Dendritic cell treated with granulocyte-macrophage colony-stimulating factor and Interleukin-4, amounts not matched to agents 40 ng/mL and 50 ng/mL, for 4 days (primary cell): ENCODE results near the gene GMPR2.

ENCODE experiments used
- H3K27ac Mint-ChIP-seq: one replicate; pipeline ENCODE4 v1.8.0; 2022; ENCODE audit warnings: mild to moderate bottlenecking, mixed read lengths
- H3K27me3 Mint-ChIP-seq: one replicate; pipeline ENCODE4 v1.8.0; 2022; ENCODE audit warnings: mild to moderate bottlenecking, mixed read lengths
- H3K36me3 Mint-ChIP-seq: one replicate; pipeline ENCODE4 v1.8.0; 2022; ENCODE audit warnings: low read depth, mixed read lengths
- H3K4me1 Mint-ChIP-seq: one replicate; pipeline ENCODE4 v1.8.0; 2022; ENCODE audit warnings: low read depth, mixed read lengths
- H3K4me3 Mint-ChIP-seq: one replicate; pipeline ENCODE4 v1.8.0; 2022; ENCODE audit warnings: mild to moderate bottlenecking, moderate library complexity, mixed read lengths
- H3K9me3 Mint-ChIP-seq: one replicate; pipeline ENCODE4 v1.8.0; 2022; ENCODE audit warnings: mixed read lengths
- intact Hi-C: fragments of 100-400 bp; cut with micrococcal nuclease; formaldehyde crosslinking; loops from one replicate; pipeline ENCODE4 v1.15.0; 2022

The GMPR2 gene

GRCh38 chr14:24268225-24268624 is 35.5 kb downstream of the GMPR2 start:
- intact Hi-C loops: no loop called here
- H3K27ac Mint-ChIP-seq: no peak overlapping the region

GRCh38 chr14:24269368-24269767 is 36.6 kb downstream of the GMPR2 start:
- H3K4me1 Mint-ChIP-seq: peaks cover 58% of the 10 kb centered on the region
- H3K36me3 Mint-ChIP-seq: peaks cover 45% of the 10 kb centered on the region
- intact Hi-C loops: no loop called here
- no peaks in the 10 kb centered on the region for H3K9me3 Mint-ChIP-seq
- no peak overlapping the region for H3K4me3 Mint-ChIP-seq
- H3K27me3 Mint-ChIP-seq: no peaks in the 10 kb centered on the region
- no peak overlapping the region for H3K27ac Mint-ChIP-seq

More at GRCh38 chr14:24268225-24268624, 35.5 kb downstream of the GMPR2 start:
- H3K4me1 Mint-ChIP-seq: peaks cover 47% of the 10 kb centered on the region
- peaks cover 54% of the 10 kb centered on the region for H3K36me3 Mint-ChIP-seq
- H3K4me3 Mint-ChIP-seq: no peak overlapping the region
- H3K9me3 Mint-ChIP-seq: no peaks in the 10 kb centered on the region
- no peaks in the 10 kb centered on the region for H3K27me3 Mint-ChIP-seq

- H3K9me3 Mint-ChIP-seq: no peaks in the 10 kb centered on the region
- H3K27ac Mint-ChIP-seq: no peak overlapping the region
Measured at GRCh38 chr14:24269910-24270536, 37.3 kb downstream of the GMPR2 start.

GRCh38 chr14:24270537-24271133 is 37.9 kb downstream of the GMPR2 start:
- Mint-ChIP-seq H3K4me3 (peak overlapping the region; percentile 90), H3K4me1 (peaks cover 67% of the 10 kb centered on the region), H3K27me3 (no peaks in the 10 kb centered on the region), H3K36me3 (peaks cover 45% of the 10 kb centered on the region), H3K9me3 (no peaks in the 10 kb centered on the region), H3K27ac (peak overlapping the region; percentile 79)
- intact Hi-C loops: loop anchor here (2.0 kb wide), 1 partner anchor 28 kb away; the partner anchor contains the start of gene TINF2

More at GRCh38 chr14:24269910-24270536, 37.3 kb downstream of the GMPR2 start:
- no peaks in the 10 kb centered on the region for H3K27me3 Mint-ChIP-seq
- no peak overlapping the region for H3K4me3 Mint-ChIP-seq
- H3K36me3 Mint-ChIP-seq: peaks cover 45% of the 10 kb centered on the region
- peaks cover 61% of the 10 kb centered on the region for H3K4me1 Mint-ChIP-seq
- intact Hi-C loops: loop anchor here (2.0 kb wide), 1 partner anchor 27 kb away; the partner anchor contains the start of gene TINF2

GRCh38 chr14:24271134-24271833 is 38.6 kb downstream of the GMPR2 start, which contains the start of gene RABGGTA:
RABGGTA (minus strand) TSS chr14:24271597; CDS start chr14:24271115, 482 bp downstream.
- H3K27me3 Mint-ChIP-seq: no peaks in the 10 kb centered on the region
- H3K36me3 Mint-ChIP-seq: peaks cover 41% of the 10 kb centered on the region
- intact Hi-C loops: loop anchor here (2.0 kb wide), 1 partner anchor 28 kb away; the partner anchor contains the start of gene TINF2
- no peaks in the 10 kb centered on the region for H3K9me3 Mint-ChIP-seq
- H3K4me3 Mint-ChIP-seq: peak within 1 kb of the TSS; percentile 90
- peaks cover 64% of the 10 kb centered on the region for H3K4me1 Mint-ChIP-seq
- H3K27ac Mint-ChIP-seq: peak within 1 kb of the TSS; percentile 79

GRCh38 chr14:24271834-24272263 is 39.1 kb downstream of the GMPR2 start:
- H3K27me3 Mint-ChIP-seq: no peaks in the 10 kb centered on the region
- intact Hi-C loops: loop anchor here (2.0 kb wide), 1 partner anchor 29 kb away; the partner anchor contains the start of gene TINF2
- peak overlapping the region; percentile 90 for H3K4me3 Mint-ChIP-seq
- no peaks in the 10 kb centered on the region for H3K9me3 Mint-ChIP-seq
- H3K4me1 Mint-ChIP-seq: peaks cover 64% of the 10 kb centered on the region
- peak overlapping the region; percentile 79 for H3K27ac Mint-ChIP-seq
- peaks cover 35% of the 10 kb centered on the region for H3K36me3 Mint-ChIP-seq

- intact Hi-C loops: no loop called here
- no peaks in the 10 kb centered on the region for H3K27me3 Mint-ChIP-seq
- no peaks in the 10 kb centered on the region for H3K9me3 Mint-ChIP-seq
- peaks cover 64% of the 10 kb centered on the region for H3K4me1 Mint-ChIP-seq
- peaks cover 29% of the 10 kb centered on the region for H3K36me3 Mint-ChIP-seq
- H3K4me3 Mint-ChIP-seq: peak overlapping the region; percentile 90
- peak overlapping the region; percentile 79 for H3K27ac Mint-ChIP-seq
Measured at GRCh38 chr14:24272467-24272866, 39.7 kb downstream of the GMPR2 start.

- H3K4me1 Mint-ChIP-seq: peaks cover 74% of the 10 kb centered on the region
- no peaks in the 10 kb centered on the region for H3K27me3 Mint-ChIP-seq
- H3K27ac Mint-ChIP-seq: peak overlapping the region; percentile 79
- intact Hi-C loops: no loop called here
- no peak overlapping the region for H3K4me3 Mint-ChIP-seq
- peaks cover 23% of the 10 kb centered on the region for H3K36me3 Mint-ChIP-seq
- no peaks in the 10 kb centered on the region for H3K9me3 Mint-ChIP-seq
Measured at GRCh38 chr14:24273422-24273998, 40.8 kb downstream of the GMPR2 start.

- Mint-ChIP-seq H3K4me1 (peaks cover 80% of the 10 kb centered on the region), H3K9me3 (no peaks in the 10 kb centered on the region), H3K27me3 (no peaks in the 10 kb centered on the region), H3K27ac (peak overlapping the region; percentile 79), H3K36me3 (peaks cover 20% of the 10 kb centered on the region), H3K4me3 (no peak overlapping the region)
- intact Hi-C loops: no loop called here
Measured at GRCh38 chr14:24274101-24274543, 41.4 kb downstream of the GMPR2 start.

GRCh38 chr14:24277071-24277470 is 44.3 kb downstream of the GMPR2 start:
- H3K9me3 Mint-ChIP-seq: no peaks in the 10 kb centered on the region
- H3K36me3 Mint-ChIP-seq: peaks cover 8% of the 10 kb centered on the region
- H3K4me3 Mint-ChIP-seq: peak overlapping the region; percentile 44
- peaks cover 92% of the 10 kb centered on the region for H3K4me1 Mint-ChIP-seq
- H3K27me3 Mint-ChIP-seq: no peaks in the 10 kb centered on the region
- H3K27ac Mint-ChIP-seq: peak overlapping the region; percentile 86
- intact Hi-C loops: no loop called here

- Mint-ChIP-seq H3K27ac (peak overlapping the region; percentile 86), H3K36me3 (peaks cover 8% of the 10 kb centered on the region), H3K9me3 (no peaks in the 10 kb centered on the region), H3K27me3 (no peaks in the 10 kb centered on the region), H3K4me3 (peak overlapping the region; percentile 41), H3K4me1 (peaks cover 92% of the 10 kb centered on the region)
- intact Hi-C loops: no loop called here
Measured at GRCh38 chr14:24277606-24278321, 45.0 kb downstream of the GMPR2 start.

GRCh38 chr14:24278424-24278823 is 45.7 kb downstream of the GMPR2 start:
- Mint-ChIP-seq H3K9me3 (no peaks in the 10 kb centered on the region), H3K27me3 (no peaks in the 10 kb centered on the region), H3K27ac (peak overlapping the region; percentile 86), H3K4me3 (peak overlapping the region; percentile 35), H3K4me1 (peaks cover 87% of the 10 kb centered on the region), H3K36me3 (peaks cover 8% of the 10 kb centered on the region)
- intact Hi-C loops: no loop called here
